HCT116 (cell line): Measurements from ENCODE around the gene PPEF1. TPM values are rescaled to one million over a fixed set of nuclear protein-coding genes. Genes with fewer than 3 reads are reported as not detected.

Experiments used
- ATAC-seq: fragments of 200-7000 bp; cut with Tn5 transposase; 2 replicates; pipeline ENCODE4 v1.9.1; 2020; ENCODE audit warnings: mild to moderate bottlenecking, moderate library complexity
- BruUV-seq: library from RNA; stranded (reverse); fragments of 400-500 nt; replicated peaks from 2 replicates; lab custom pipeline; 2021; lab: Mats Ljungman, UMichigan
- CTCF ChIA-PET: fragments of 300-600 bp; sonication (Branson Sonifier 250); formaldehyde crosslinking; loops from one replicate; lab custom pipeline; 2021; ENCODE audit warnings: antibody characterized with exemption; lab: Charles Lee
- POLR2A ChIA-PET: fragments of 300-600, 350-600 bp; sonication (Branson Sonifier 250); formaldehyde crosslinking; loops from one replicate; lab custom pipeline; 2021; ENCODE audit warnings: antibody characterized with exemption; lab: Charles Lee
- RAD21 ChIA-PET, 2 experiments: fragments of 300-600 bp; sonication (Branson Sonifier 250); formaldehyde crosslinking; loops; one replicate each; lab custom pipeline; 2023; ENCODE audit warnings: low total read pairs in 2 of 2; ENCODE audit not compliant: uncharacterized antibody in 2 of 2, unreplicated experiment in 2 of 2, low non-redundant PET in 1 of 2; lab: Charles Lee
- DNase-seq: peaks from one replicate; pipeline ENCODE4 v3.0.0-alpha.2; 2010; ENCODE audit warnings: low read depth, low spot score
- H2AFZ ChIP-seq: fragments of 200-600 bp; shearing (Covaris generic), sonication (generic); 2 replicates; pipeline ENCODE4 v1.6.1; 2017; ENCODE audit warnings: low read depth, mixed run types, mixed read lengths, antibody characterized with exemption, low read length; ENCODE audit not compliant: poor library complexity, severe bottlenecking
- H3K27ac ChIP-seq: 2 replicates; pipeline ENCODE4 v1.5.1; 2012; ENCODE audit warnings: low read depth, low read length
- H3K27me3 ChIP-seq: fragments of 200-600 bp; sonication (generic); 2 replicates; pipeline ENCODE4 v1.6.1; 2016; ENCODE audit warnings: mixed run types, low read length, mixed read lengths; ENCODE audit not compliant: insufficient read depth
- H3K36me3 ChIP-seq, 2 experiments: fragments of 200-500 bp in 1 of 2; fragments of 200-600 bp in 1 of 2; sonication (Bioruptor generic) in 1 of 2; sonication (generic) in 1 of 2; 2 replicates each; pipeline versions ENCODE4 v1.5.1 to v1.6.1; 2014 to 2016; ENCODE audit warnings: low read length in 2 of 2, inconsistent platforms in 1 of 2, mixed read lengths in 1 of 2, mixed run types in 1 of 2; ENCODE audit not compliant: insufficient read depth in 2 of 2, control insufficient read depth in 1 of 2
- H3K4me1 ChIP-seq, 2 experiments: fragments of 200-600 bp in 1 of 2; sonication (generic) in 1 of 2; 2 replicates each; pipeline versions ENCODE4 v1.5.1 to v1.6.1; 2012 to 2017; ENCODE audit warnings: low read length in 2 of 2, inconsistent platforms in 1 of 2, mild to moderate bottlenecking in 1 of 2, mixed read lengths in 1 of 2, mixed run types in 1 of 2, moderate library complexity in 1 of 2; ENCODE audit not compliant: insufficient read depth in 2 of 2, control insufficient read depth in 1 of 2
- H3K4me2 ChIP-seq: fragments of 200-600 bp; sonication (generic); 2 replicates; pipeline ENCODE4 v1.6.1; 2017; ENCODE audit warnings: mixed run types, low read length, mixed read lengths
- H3K4me3 ChIP-seq, 2 experiments: fragments of 200-600 bp in 1 of 2; sonication (generic) in 1 of 2; replicated peaks in 1 of 2; 2 replicates each; pipeline ENCODE4 v1.5.1; 2011 to 2016; ENCODE audit warnings: low read length in 2 of 2, control low read depth in 1 of 2, low read depth in 1 of 2, mild to moderate bottlenecking in 1 of 2, mixed read lengths in 1 of 2, mixed run types in 1 of 2
- H3K79me2 ChIP-seq: fragments of 200-600 bp; sonication (generic); 2 replicates; pipeline ENCODE4 v1.6.1; 2017; ENCODE audit warnings: mild to moderate bottlenecking, mixed run types, low read length, moderate library complexity, mixed read lengths; ENCODE audit not compliant: insufficient read depth
- H3K9ac ChIP-seq: fragments of 200-600 bp; sonication (generic); 2 replicates; pipeline ENCODE4 v1.6.1; 2016; ENCODE audit warnings: low read length, mixed read lengths
- H3K9me2 ChIP-seq: fragments of 200-600 bp; sonication (generic), shearing (Covaris generic); 2 replicates; pipeline ENCODE4 v1.6.1; 2017; ENCODE audit warnings: mixed run types, mild to moderate bottlenecking, moderate library complexity; ENCODE audit not compliant: insufficient read depth
- H3K9me3 ChIP-seq, 2 experiments: fragments of 200-500 bp in 1 of 2; fragments of 200-600 bp in 1 of 2; sonication (Bioruptor generic) in 1 of 2; sonication (generic) in 1 of 2; 2 replicates each; pipeline ENCODE4 v1.6.1; 2014 to 2017; ENCODE audit warnings: low read length in 2 of 2, mixed read lengths in 2 of 2, inconsistent platforms in 1 of 2, low read depth in 1 of 2, mild to moderate bottlenecking in 1 of 2, mixed run types in 1 of 2, moderate library complexity in 1 of 2; ENCODE audit not compliant: control insufficient read depth in 1 of 2, insufficient read depth in 1 of 2
- H4K20me1 ChIP-seq: fragments of 200-600 bp; sonication (generic), shearing (Covaris generic); 2 replicates; pipeline ENCODE4 v1.6.1; 2017; ENCODE audit warnings: mixed run types, mild to moderate bottlenecking, moderate library complexity; ENCODE audit not compliant: insufficient read depth
- CBX3 ChIP-seq: IDR thresholded peaks from 2 replicates; pipeline ENCODE4 v1.6.1; 2012; ENCODE audit warnings: low read depth
- CEBPB ChIP-seq: IDR thresholded peaks from 2 replicates; pipeline ENCODE4 v1.6.1; 2012; ENCODE audit warnings: low read depth
- EGR1 ChIP-seq: IDR thresholded peaks from 2 replicates; pipeline ENCODE4 v1.6.1; 2012; ENCODE audit warnings: low read depth
- ELF1 ChIP-seq: IDR thresholded peaks from 2 replicates; pipeline ENCODE4 v1.6.1; 2012; ENCODE audit warnings: low read depth, borderline replicate concordance
- EZH2phosphoT487 ChIP-seq: fragments of 200-600 bp; IDR thresholded peaks from 2 replicates; pipeline ENCODE4 v1.6.1; 2018; ENCODE audit warnings: antibody characterized with exemption, borderline replicate concordance
- FOSL1 ChIP-seq: IDR thresholded peaks from 2 replicates; pipeline ENCODE4 v1.6.1; 2012; ENCODE audit warnings: low read depth
- JUND ChIP-seq: IDR thresholded peaks from 2 replicates; pipeline ENCODE4 v1.6.1; 2012
- MAX ChIP-seq: IDR thresholded peaks from 2 replicates; pipeline ENCODE4 v1.6.1; 2012
- POLR2AphosphoS5 ChIP-seq: IDR thresholded peaks from 2 replicates; pipeline ENCODE4 v1.6.1; 2011; ENCODE audit warnings: mild to moderate bottlenecking, low read depth, low read length, moderate library complexity
- RAD21 ChIP-seq: IDR thresholded peaks from 2 replicates; pipeline ENCODE4 v1.6.1; 2012; ENCODE audit warnings: low read depth, mild to moderate bottlenecking
- REST ChIP-seq: IDR thresholded peaks from 2 replicates; pipeline ENCODE4 v1.6.1; 2012; ENCODE audit warnings: low read depth
- SIN3A ChIP-seq: IDR thresholded peaks from 2 replicates; pipeline ENCODE4 v1.6.1; 2012; ENCODE audit warnings: low read depth
- SP1 ChIP-seq: IDR thresholded peaks from 2 replicates; pipeline ENCODE4 v1.6.1; 2012; ENCODE audit warnings: low read depth
- SRF ChIP-seq: IDR thresholded peaks from 2 replicates; pipeline ENCODE4 v1.6.1; 2012; ENCODE audit warnings: low read depth
- TCF7L2 ChIP-seq: IDR thresholded peaks from 2 replicates; pipeline ENCODE4 v1.7.0; 2011; ENCODE audit warnings: borderline replicate concordance, inconsistent platforms; ENCODE audit not compliant: insufficient read depth, insufficient read length; ENCODE audit errors: extremely low read depth
- YY1 ChIP-seq: IDR thresholded peaks from 2 replicates; pipeline ENCODE4 v1.6.1; 2011; ENCODE audit warnings: low read length, low read depth, moderate library complexity, mild to moderate bottlenecking; ENCODE audit not compliant: insufficient replicate concordance; ENCODE audit errors: extremely low read depth
- ZNF274 ChIP-seq: fragments of 200-500 bp; sonication (Bioruptor generic); IDR thresholded peaks from 2 replicates; pipeline ENCODE4 v1.6.1; 2014; ENCODE audit warnings: mild to moderate bottlenecking, low read depth, low read length, inconsistent platforms
- intact Hi-C: fragments of 100-400 bp; cut with micrococcal nuclease; formaldehyde crosslinking; loops from 2 replicates; pipeline ENCODE4 v1.10.0; 2022
- total RNA-seq: library from RNA; stranded (reverse); gene quantifications from one replicate; pipeline ENCODE4 v1.2.1, GENCODE V29; 2021; ENCODE audit not compliant: unreplicated experiment
- TF ChIP-seq, protein P1 (sequence below): IDR thresholded peaks from 2 replicates; pipeline ENCODE4 v1.6.1; 2012
- TF ChIP-seq, protein P2 (sequence below): IDR thresholded peaks from 2 replicates; pipeline ENCODE4 v1.6.1; 2011; ENCODE audit warnings: mild to moderate bottlenecking, low read length, moderate library complexity; ENCODE audit not compliant: insufficient replicate concordance; ENCODE audit errors: extremely low read depth

Gene PPEF1
- total RNA-seq, 1 experiment from 2014 or later: not detected

DNA sequence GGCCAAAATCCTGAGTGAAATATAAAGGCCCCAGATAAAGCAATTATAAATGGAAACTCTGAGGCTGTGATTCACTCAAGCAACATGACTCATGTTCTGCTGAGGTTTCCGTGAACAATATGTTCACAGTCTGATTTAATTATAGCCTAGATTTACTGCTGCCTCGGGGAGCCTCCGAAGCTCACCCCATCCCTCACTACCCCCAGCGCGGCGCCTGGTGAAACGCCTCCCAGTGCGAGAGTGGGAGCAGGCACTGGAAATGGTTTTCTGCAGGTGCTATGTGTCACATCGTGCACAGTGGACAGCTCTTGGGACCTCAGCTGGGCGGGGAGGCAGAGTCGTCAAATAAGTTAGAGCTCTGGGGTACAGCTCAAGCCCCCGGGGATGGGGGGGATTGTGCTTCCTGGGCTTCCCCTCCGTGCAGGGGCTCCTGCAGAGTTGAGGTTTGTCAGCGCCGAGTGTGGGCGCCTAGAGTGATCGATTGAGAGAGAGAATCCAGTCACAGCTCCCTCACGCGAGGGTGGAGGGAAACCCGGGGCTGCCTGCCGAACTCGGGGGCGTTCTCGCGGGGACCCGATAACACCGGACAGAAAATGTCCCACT lies 165.8 kb downstream of the PPEF1 start:
- no peaks in the 10 kb centered on the region for H4K20me1 ChIP-seq
- ChIA-PET RAD21 (no interaction called here), POLR2A (no interaction called here), CTCF (no interaction called here)
- DNase-seq (peak; percentile 8), ATAC-seq (peak; percentile 50)
- H3K4me1 ChIP-seq: peaks cover 2 to 21% of the 10 kb centered on the region in 2 experiments
- no peaks in the 10 kb centered on the region for H3K79me2 ChIP-seq
- H3K4me3 ChIP-seq: no peak overlapping the region
- no peak overlapping the region for H3K27ac ChIP-seq
- H3K4me2 ChIP-seq: peak overlapping the region; percentile 50
- no peaks in the 10 kb centered on the region for H3K9me2 ChIP-seq
- intact Hi-C loops: no loop called here
- H3K9ac ChIP-seq: no peak overlapping the region
- H3K9me3 ChIP-seq: no peaks in the 10 kb centered on the region
- no TSS peak for BruUV-seq
- TF ChIP-seq REST (no peak), FOSL1 (peak; percentile 65; the same call in 1 of the 2 replicates), ELF1 (no peak), EGR1 (no peak), SIN3A (no peak), CEBPB (no peak), RAD21 (no peak), SP1 (0 out of 2 replicates have a peak, but pooled peaks have one; percentile 17), CBX3 (peak; percentile 14; the same call in 1 of the 2 replicates), JUND (peak; percentile 55), EZH2phosphoT487 (no peak), YY1 (no peak), SRF (no peak), TCF7L2 (no peak), ZNF274 (no peak), POLR2AphosphoS5 (no peak), MAX (no peak)
- TF ChIP-seq, protein P1, sequence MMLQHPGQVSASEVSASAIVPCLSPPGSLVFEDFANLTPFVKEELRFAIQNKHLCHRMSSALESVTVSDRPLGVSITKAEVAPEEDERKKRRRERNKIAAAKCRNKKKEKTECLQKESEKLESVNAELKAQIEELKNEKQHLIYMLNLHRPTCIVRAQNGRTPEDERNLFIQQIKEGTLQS: no peak
- TF ChIP-seq, protein P2, sequence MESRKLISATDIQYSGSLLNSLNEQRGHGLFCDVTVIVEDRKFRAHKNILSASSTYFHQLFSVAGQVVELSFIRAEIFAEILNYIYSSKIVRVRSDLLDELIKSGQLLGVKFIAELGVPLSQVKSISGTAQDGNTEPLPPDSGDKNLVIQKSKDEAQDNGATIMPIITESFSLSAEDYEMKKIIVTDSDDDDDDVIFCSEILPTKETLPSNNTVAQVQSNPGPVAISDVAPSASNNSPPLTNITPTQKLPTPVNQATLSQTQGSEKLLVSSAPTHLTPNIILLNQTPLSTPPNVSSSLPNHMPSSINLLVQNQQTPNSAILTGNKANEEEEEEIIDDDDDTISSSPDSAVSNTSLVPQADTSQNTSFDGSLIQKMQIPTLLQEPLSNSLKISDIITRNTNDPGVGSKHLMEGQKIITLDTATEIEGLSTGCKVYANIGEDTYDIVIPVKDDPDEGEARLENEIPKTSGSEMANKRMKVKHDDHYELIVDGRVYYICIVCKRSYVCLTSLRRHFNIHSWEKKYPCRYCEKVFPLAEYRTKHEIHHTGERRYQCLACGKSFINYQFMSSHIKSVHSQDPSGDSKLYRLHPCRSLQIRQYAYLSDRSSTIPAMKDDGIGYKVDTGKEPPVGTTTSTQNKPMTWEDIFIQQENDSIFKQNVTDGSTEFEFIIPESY: no peak
- H2AFZ ChIP-seq: no peak overlapping the region
- H3K27me3 ChIP-seq: no peaks in the 10 kb centered on the region
- no peaks in the 10 kb centered on the region for H3K36me3 ChIP-seq
